HG03571 (cell line): Measurements from ENCODE around the gene CAMK4.
"Not testable (repeated sequence)": the region's sequence is repeated elsewhere in the genome, so short reads cannot be mapped to it uniquely, and the experiment has no call there.

ENCODE experiments used
- ATAC-seq: cut with Tn5 transposase; IDR thresholded peaks from one replicate; pipeline ENCODE4 v1.9.1; 2021; ENCODE audit not compliant: unreplicated experiment

Gene CAMK4

GRCh38 chr5:111377306-111377705, 153.1 kb downstream of the CAMK4 start:
- ATAC-seq = no peak

GRCh38 chr5:111379391-111379816, 155.2 kb downstream of the CAMK4 start:
- ATAC-seq = no peak

GRCh38 chr5:111383288-111383970, 159.2 kb downstream of the CAMK4 start:
- no peak for ATAC-seq

- no peak for ATAC-seq
These were observed 160.0 kb downstream of the CAMK4 start for GRCh38 chr5:111384220-111384619.

- ATAC-seq = no peak
These were observed 160.9 kb downstream of the CAMK4 start for GRCh38 chr5:111385051-111385450.

- no peak for ATAC-seq
These were observed 162.0 kb downstream of the CAMK4 start for GRCh38 chr5:111385970-111386831.

GRCh38 chr5:111386832-111387162, 162.6 kb downstream of the CAMK4 start:
- no peak for ATAC-seq

GRCh38 chr5:111387361-111387760, 163.2 kb downstream of the CAMK4 start:
- ATAC-seq = no peak

GRCh38 chr5:111389390-111390082, 165.4 kb downstream of the CAMK4 start:
- ATAC-seq = no peak

- no peak for ATAC-seq
These were observed 168.0 kb downstream of the CAMK4 start for GRCh38 chr5:111392181-111392580.

- no peak for ATAC-seq
These were observed 170.4 kb downstream of the CAMK4 start for GRCh38 chr5:111394586-111394985.

GRCh38 chr5:111398013-111398412, 173.8 kb downstream of the CAMK4 start:
- ATAC-seq = no peak

- no peak for ATAC-seq
These were observed 174.9 kb downstream of the CAMK4 start for GRCh38 chr5:111399113-111399512.

GRCh38 chr5:111401906-111402305, 177.7 kb downstream of the CAMK4 start:
- no peak for ATAC-seq

GRCh38 chr5:111404270-111404769, 180.1 kb downstream of the CAMK4 start:
- no peak for ATAC-seq

GRCh38 chr5:111407562-111407961, 183.4 kb downstream of the CAMK4 start:
- no peak for ATAC-seq

- no peak for ATAC-seq
These were observed 184.6 kb downstream of the CAMK4 start for GRCh38 chr5:111408817-111409216.

- not testable (repeated sequence) for ATAC-seq
These were observed 185.1 kb downstream of the CAMK4 start for GRCh38 chr5:111409266-111409665.

GRCh38 chr5:111410067-111410466, 185.9 kb downstream of the CAMK4 start:
- ATAC-seq = not testable (repeated sequence)

GRCh38 chr5:111411301-111411700, 187.1 kb downstream of the CAMK4 start:
- ATAC-seq = no peak

- ATAC-seq = no peak
These were observed 188.4 kb downstream of the CAMK4 start for GRCh38 chr5:111412593-111412992.

- no peak for ATAC-seq
These were observed 190.9 kb downstream of the CAMK4 start for GRCh38 chr5:111415053-111415452.
